Thyroid gland (tissue), 4 donors: ENCODE measurements around the gene ELAVL4. TPM values are rescaled to one million over a fixed set of nuclear protein-coding genes. Genes with fewer than 3 reads are reported as not detected.

Experiments used
- DNase-seq, 2 donors: peaks; one replicate each; pipeline ENCODE4 v3.0.0-alpha.2; 2019
- H3K27ac ChIP-seq, 3 donors: fragments of 200-600 bp; sonication (generic); 1 replicate in 2 of 3; 2 replicates in 1 of 3; pipeline ENCODE4 v1.5.1; 2016 to 2019; ENCODE audit warnings: mild to moderate bottlenecking in 1 of 3, moderate library complexity in 1 of 3
- H3K27me3 ChIP-seq: fragments of 200-600 bp; sonication (generic); one replicate; pipeline ENCODE4 v1.5.1; 2019
- H3K36me3 ChIP-seq, 2 donors: fragments of 200-600 bp; sonication (generic); one replicate each; pipeline ENCODE4 v1.5.1; 2016 to 2019
- H3K4me1 ChIP-seq, 2 donors: fragments of 200-600 bp; sonication (generic); one replicate each; pipeline ENCODE4 v1.5.1; 2017 to 2019
- H3K4me3 ChIP-seq, 3 donors: fragments of 200-600 bp; sonication (generic); replicated peaks in 1 of 3; 1 replicate in 2 of 3; 2 replicates in 1 of 3; pipeline ENCODE4 v1.5.1; 2016; ENCODE audit warnings: mild to moderate bottlenecking in 1 of 3
- H3K9me3 ChIP-seq: fragments of 200-600 bp; sonication (generic); one replicate; pipeline ENCODE4 v1.5.1; 2017
- POLR2A ChIP-seq, 2 donors: fragments of 450-650 bp; IDR thresholded peaks; one replicate each; pipeline ENCODE4 v1.6.1; 2017; ENCODE audit warnings: antibody characterized with exemption in 2 of 2, mild to moderate bottlenecking in 2 of 2, moderate library complexity in 1 of 2
- WGBS, 2 donors: methylation state at CpG; one replicate each; pipeline ENCODE4 v1.1.5; 2017; 5-methylcytosine and 5-hydroxymethylcytosine counted together
- intact Hi-C: fragments of 100-400 bp; cut with DNase I; formaldehyde crosslinking; loops from one replicate; pipeline ENCODE4 v1.15.1; 2023
- total RNA-seq, 4 donors: library from RNA; depleted of rRNA; stranded (reverse); fragments of >200 nt; gene quantifications; one replicate each; pipeline ENCODE4 v1.2.3, GENCODE V29; 2016
- TF ChIP-seq, protein P1 (sequence below), 6 experiments: fragments of 200-600 bp in 3 of 6; fragments of 450-650 bp in 3 of 6; sonication (generic) in 3 of 6; IDR thresholded peaks; one replicate each; pipeline ENCODE4 v1.5.1; 2016 to 2019; ENCODE audit warnings: antibody characterized with exemption in 6 of 6, mild to moderate bottlenecking in 2 of 6, inconsistent platforms in 1 of 6, moderate library complexity in 1 of 6

Gene ELAVL4
- total RNA-seq, 4 donors from 2014 or later, result not detected

- TF ChIP-seq POLR2A (IDR thresholded peaks at IDR 0.05), result no peak
- Histone ChIP-seq H3K27me3 (no peaks in the 10 kb centered on the region), H3K4me1 (no peaks in the 10 kb centered on the region), H3K9me3 (no peaks in the 10 kb centered on the region), H3K4me3 (no peak overlapping the region), H3K36me3 (no peaks in the 10 kb centered on the region), H3K27ac (no peak overlapping the region)
- 91 to 92% methylated on average over 12 of the region's 12 CpGs for WGBS, 2 donors
- intact Hi-C loops, result no loop called here
- DNase-seq, result no peak
These were observed 2.5 kb upstream of the ELAVL4 start for GRCh38 chr1:50106095-50106761.

- Histone ChIP-seq H3K4me3 (no peak overlapping the region), H3K27ac (no peak overlapping the region), H3K27me3 (no peaks in the 10 kb centered on the region), H3K4me1 (no peaks in the 10 kb centered on the region), H3K9me3 (no peaks in the 10 kb centered on the region), H3K36me3 (no peaks in the 10 kb centered on the region)
- no peak for DNase-seq
- TF ChIP-seq, protein P1, sequence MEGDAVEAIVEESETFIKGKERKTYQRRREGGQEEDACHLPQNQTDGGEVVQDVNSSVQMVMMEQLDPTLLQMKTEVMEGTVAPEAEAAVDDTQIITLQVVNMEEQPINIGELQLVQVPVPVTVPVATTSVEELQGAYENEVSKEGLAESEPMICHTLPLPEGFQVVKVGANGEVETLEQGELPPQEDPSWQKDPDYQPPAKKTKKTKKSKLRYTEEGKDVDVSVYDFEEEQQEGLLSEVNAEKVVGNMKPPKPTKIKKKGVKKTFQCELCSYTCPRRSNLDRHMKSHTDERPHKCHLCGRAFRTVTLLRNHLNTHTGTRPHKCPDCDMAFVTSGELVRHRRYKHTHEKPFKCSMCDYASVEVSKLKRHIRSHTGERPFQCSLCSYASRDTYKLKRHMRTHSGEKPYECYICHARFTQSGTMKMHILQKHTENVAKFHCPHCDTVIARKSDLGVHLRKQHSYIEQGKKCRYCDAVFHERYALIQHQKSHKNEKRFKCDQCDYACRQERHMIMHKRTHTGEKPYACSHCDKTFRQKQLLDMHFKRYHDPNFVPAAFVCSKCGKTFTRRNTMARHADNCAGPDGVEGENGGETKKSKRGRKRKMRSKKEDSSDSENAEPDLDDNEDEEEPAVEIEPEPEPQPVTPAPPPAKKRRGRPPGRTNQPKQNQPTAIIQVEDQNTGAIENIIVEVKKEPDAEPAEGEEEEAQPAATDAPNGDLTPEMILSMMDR (IDR thresholded peaks at IDR 0.05), result no peak
- no peak for TF ChIP-seq POLR2A (IDR thresholded peaks at IDR 0.05)
- intact Hi-C loops, result no loop called here
- WGBS, 2 donors, result 85 to 89% methylated on average over 4 of the region's 4 CpGs
These were observed 396 bp downstream of the ELAVL4 start for GRCh38 chr1:50109116-50109515.

- TF ChIP-seq, protein P1 (IDR thresholded peaks at IDR 0.05), result no peak
- TF ChIP-seq POLR2A (IDR thresholded peaks at IDR 0.05), result no peak
- Histone ChIP-seq H3K27me3 (no peaks in the 10 kb centered on the region), H3K36me3 (no peaks in the 10 kb centered on the region), H3K4me3 (no peak overlapping the region), H3K9me3 (no peaks in the 10 kb centered on the region), H3K4me1 (no peaks in the 10 kb centered on the region), H3K27ac (no peak overlapping the region)
- DNase-seq, result no peak
- intact Hi-C loops, result no loop called here
- 32 to 42% methylated on average over 8 of the region's 8 CpGs for WGBS, 2 donors
These were observed 941 bp downstream of the ELAVL4 start for GRCh38 chr1:50109647-50110075.

DNA sequence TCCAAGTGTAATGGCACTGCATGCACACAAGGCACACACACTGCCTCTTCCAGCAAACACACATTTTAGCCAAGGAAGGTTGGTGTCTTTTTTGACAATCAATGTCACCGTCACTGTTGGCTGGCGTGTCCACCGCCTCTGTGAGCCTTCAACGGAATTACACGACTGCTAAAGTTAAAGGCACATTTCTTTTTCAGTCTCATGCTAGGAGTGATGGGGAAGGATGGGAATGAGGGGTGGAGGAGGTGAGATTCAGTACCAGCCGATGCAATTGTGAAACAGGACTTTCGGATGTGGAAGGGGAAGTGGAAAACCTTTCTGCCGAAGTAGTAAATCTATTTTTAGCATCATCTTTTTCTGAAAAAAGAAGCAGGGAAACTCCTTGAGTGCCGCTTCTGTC is 1.4 kb downstream of the ELAVL4 start:
- no peak for DNase-seq
- no peaks in the 10 kb centered on the region for H3K36me3 ChIP-seq
- no peaks in the 10 kb centered on the region for H3K4me1 ChIP-seq
- H3K9me3 ChIP-seq, result no peaks in the 10 kb centered on the region
- TF ChIP-seq POLR2A (IDR thresholded peaks at IDR 0.05), result no peak
- TF ChIP-seq, protein P1 (IDR thresholded peaks at IDR 0.05), result no peak
- H3K27me3 ChIP-seq, result no peaks in the 10 kb centered on the region
- 40% methylated on average over 9 of the region's 9 CpGs for WGBS, 2 donors
- intact Hi-C loops, result no loop called here
- H3K27ac ChIP-seq, result no peak overlapping the region
- H3K4me3 ChIP-seq, result no peak overlapping the region

- TF ChIP-seq, protein P1 (IDR thresholded peaks at IDR 0.05), result no peak
- no peaks in the 10 kb centered on the region for H3K4me1 ChIP-seq
- no peak overlapping the region for H3K4me3 ChIP-seq
- DNase-seq, result no peak
- no peak overlapping the region for H3K27ac ChIP-seq
- intact Hi-C loops, result no loop called here
- no peaks in the 10 kb centered on the region for H3K36me3 ChIP-seq
- WGBS, 2 donors, result 14 to 17% methylated on average over 7 of the region's 7 CpGs
- no peaks in the 10 kb centered on the region for H3K9me3 ChIP-seq
- no peaks in the 10 kb centered on the region for H3K27me3 ChIP-seq
These were observed 1.9 kb downstream of the ELAVL4 start for GRCh38 chr1:50110656-50111055.
